Natural killer cell (primary cell): ENCODE results near the gene MT1B. TPM values are rescaled to one million over a fixed set of nuclear protein-coding genes. Genes with fewer than 3 reads are reported as not detected.
"Not testable (repeated sequence)": the region's sequence is repeated elsewhere in the genome, so short reads cannot be mapped to it uniquely, and the experiment has no call there.

Experiments
- ATAC-seq, 3 donors: fragments of 150-1000 bp in 2 of 3; fragments of 200-7000 bp in 1 of 3; cut with Tn5 transposase; 1 replicate in 1 of 3; 2 replicates in 2 of 3; pipeline ENCODE4 v1.10.0; 2021; ENCODE audit warnings: mild to moderate bottlenecking in 2 of 3, moderate library complexity in 2 of 3
- DNase-seq, 2 donors: peaks; one replicate each; pipeline versions ENCODE4 v3.0.0 to v3.0.0-alpha.2; 2013 to 2021; ENCODE audit warnings: mixed read lengths in 1 of 2
- H3K27ac ChIP-seq: one replicate; pipeline ENCODE4 v1.5.1; 2013; ENCODE audit warnings: mild to moderate bottlenecking, low read length
- H3K27me3 ChIP-seq: one replicate; pipeline ENCODE4 v1.6.1; 2013; ENCODE audit warnings: low read length; ENCODE audit not compliant: control insufficient read depth, insufficient read depth
- H3K36me3 ChIP-seq: one replicate; pipeline ENCODE4 v1.6.1; 2013; ENCODE audit warnings: low read length; ENCODE audit not compliant: control insufficient read depth, insufficient read depth
- H3K4me1 ChIP-seq: one replicate; pipeline ENCODE4 v1.6.1; 2013; ENCODE audit warnings: low read length; ENCODE audit not compliant: control insufficient read depth, insufficient read depth
- H3K4me3 ChIP-seq: one replicate; pipeline ENCODE4 v1.5.1; 2013; ENCODE audit warnings: low read length
- H3K9me3 ChIP-seq: one replicate; pipeline ENCODE4 v1.6.1; 2013; ENCODE audit warnings: low read length; ENCODE audit not compliant: control insufficient read depth, insufficient read depth
- H3K27ac Mint-ChIP-seq, 2 donors: one replicate each; pipeline ENCODE4 v1.8.0; 2022; ENCODE audit warnings: mild to moderate bottlenecking in 2 of 2, mixed read lengths in 2 of 2, moderate library complexity in 1 of 2
- H3K27me3 Mint-ChIP-seq, 2 donors: one replicate each; pipeline ENCODE4 v1.8.0; 2022; ENCODE audit warnings: low read depth in 2 of 2, mixed read lengths in 2 of 2
- H3K36me3 Mint-ChIP-seq: one replicate; pipeline ENCODE4 v1.8.0; 2022; ENCODE audit warnings: mixed read lengths
- H3K4me1 Mint-ChIP-seq, 2 donors: one replicate each; pipeline ENCODE4 v1.8.0; 2022; ENCODE audit warnings: mixed read lengths in 2 of 2
- H3K4me3 Mint-ChIP-seq: one replicate; pipeline ENCODE4 v1.8.0; 2022; ENCODE audit warnings: mild to moderate bottlenecking, moderate library complexity, mixed read lengths
- H3K9me3 Mint-ChIP-seq, 2 donors: one replicate each; pipeline ENCODE4 v1.8.0; 2022; ENCODE audit warnings: mixed read lengths in 2 of 2
- CTCF ChIP-seq: fragments of 200-600 bp; IDR thresholded peaks from one replicate; pipeline ENCODE4 v1.8.0; 2022; ENCODE audit warnings: antibody characterized with exemption
- WGBS: methylation state at CpG from one replicate; pipeline ENCODE4 v1.1.7; 2013; ENCODE audit warnings: missing lambda C conversion rate; ENCODE audit not compliant: insufficient coverage; 5-methylcytosine and 5-hydroxymethylcytosine counted together
- intact Hi-C: fragments of 100-400 bp; cut with micrococcal nuclease; formaldehyde crosslinking; loops from one replicate; pipeline ENCODE4 v1.14.2; 2022
- total RNA-seq, 4 donors: library from RNA; stranded (reverse); fragments of 120-200 nt in 1 of 4; gene quantifications; one replicate each; pipeline versions ENCODE4 v1.2.3 to v1.2.4, GENCODE V29; 2013 to 2022

Gene MT1B
- total RNA-seq, 3 donors from 2014 or later (not counting 1 experiment from before 2014, with no cell fraction given): not detected

DNA sequence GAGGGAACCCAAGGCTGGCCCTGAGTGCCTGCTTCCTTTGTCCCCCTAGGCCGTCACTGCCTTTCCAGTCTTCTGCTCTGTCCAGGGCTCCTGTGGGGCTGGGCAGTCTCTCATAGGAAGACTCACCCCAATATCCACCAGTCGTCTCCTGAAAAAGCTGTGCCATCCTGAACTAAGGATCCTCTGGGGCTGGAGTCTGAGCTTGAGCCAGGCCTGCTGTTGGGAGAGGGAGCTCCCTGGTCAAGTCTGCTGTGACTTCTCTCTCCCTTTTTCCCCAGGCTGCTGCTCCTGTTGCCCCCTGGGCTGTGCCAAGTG lies 18.9 kb downstream of the MT1B start:
- 57% methylated on average over 2 of the region's 2 CpGs for WGBS
- no peak overlapping the region for H3K27ac Mint-ChIP-seq
- Histone ChIP-seq H3K36me3 (no peaks in the 10 kb centered on the region), H3K4me1 (peaks cover 6% of the 10 kb centered on the region), H3K27me3 (peaks cover 30% of the 10 kb centered on the region), H3K4me3 (no peak overlapping the region), H3K9me3 (no peaks in the 10 kb centered on the region), H3K27ac (no peak overlapping the region)
- ATAC-seq (no peak), DNase-seq (no peak)
- H3K9me3 Mint-ChIP-seq: no peaks in the 10 kb centered on the region
- intact Hi-C loops: no loop called here
- H3K27me3 Mint-ChIP-seq: peaks cover 68 to 84% of the 10 kb centered on the region in 2 donors
- no peaks in the 10 kb centered on the region for H3K36me3 Mint-ChIP-seq
- TF ChIP-seq CTCF: no peak
- no peak overlapping the region for H3K4me3 Mint-ChIP-seq
- peaks cover 4 to 25% of the 10 kb centered on the region in 2 donors for H3K4me1 Mint-ChIP-seq

DNA sequence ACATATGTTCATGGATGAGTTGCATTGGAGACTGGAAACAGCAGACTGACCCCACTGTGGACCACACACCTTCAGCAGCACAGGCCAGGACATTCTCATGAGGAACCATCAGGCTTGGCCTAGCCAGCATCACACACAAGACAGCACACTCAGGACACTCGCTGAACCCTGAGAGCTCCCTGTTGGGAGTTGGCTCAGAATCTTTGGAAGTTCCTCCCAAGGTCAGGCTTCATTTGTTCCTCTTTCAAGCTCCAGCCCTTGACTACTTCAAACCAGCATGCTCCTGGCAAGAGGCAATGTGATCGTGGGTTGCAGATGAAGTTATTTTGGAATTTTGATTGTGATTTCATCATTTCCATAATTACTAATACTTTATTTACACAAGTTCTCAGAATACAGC lies 20.0 kb downstream of the MT1B start:
- H3K27ac Mint-ChIP-seq: not testable (repeated sequence)

GRCh38 chr16:56672171-56672570 lies 20.5 kb downstream of the MT1B start:
- H3K36me3 ChIP-seq, H3K27ac ChIP-seq, H3K36me3 Mint-ChIP-seq, H3K27ac Mint-ChIP-seq, ATAC-seq, H3K9me3 ChIP-seq, DNase-seq, H3K4me3 ChIP-seq, H3K4me3 Mint-ChIP-seq, H3K9me3 Mint-ChIP-seq, intact Hi-C loops: not testable (repeated sequence)
- Mint-ChIP-seq H3K4me1 (peaks cover 4 to 32% of the 10 kb centered on the region in 2 donors), H3K27me3 (peaks cover 67 to 75% of the 10 kb centered on the region in 2 donors)
- peaks cover 14% of the 10 kb centered on the region for H3K4me1 ChIP-seq
- WGBS: 90% methylated on average over 3 of the region's 3 CpGs
- peaks cover 28% of the 10 kb centered on the region for H3K27me3 ChIP-seq

More for the DNA sequence above, 20.0 kb downstream of the MT1B start:
- Mint-ChIP-seq H3K27me3 (peaks cover 67 to 75% of the 10 kb centered on the region in 2 donors), H3K4me1 (peaks cover 4 to 32% of the 10 kb centered on the region in 2 donors)
- WGBS: 92% methylated on average over 1 of the region's 2 CpGs
- H3K36me3 ChIP-seq, H3K9me3 Mint-ChIP-seq, intact Hi-C loops, H3K4me3 Mint-ChIP-seq, H3K4me3 ChIP-seq, H3K9me3 ChIP-seq, DNase-seq, H3K36me3 Mint-ChIP-seq, H3K27ac ChIP-seq, ATAC-seq: not testable (repeated sequence)
- peaks cover 14% of the 10 kb centered on the region for H3K4me1 ChIP-seq
- H3K27me3 ChIP-seq: peaks cover 31% of the 10 kb centered on the region

- ATAC-seq: no peak
- peaks cover 63 to 67% of the 10 kb centered on the region in 2 donors for H3K27me3 Mint-ChIP-seq
- no peaks in the 10 kb centered on the region for H3K36me3 ChIP-seq
- no peak overlapping the region for H3K4me3 Mint-ChIP-seq
- H3K9me3 ChIP-seq: no peaks in the 10 kb centered on the region
- H3K27ac Mint-ChIP-seq: no peak overlapping the region
- no peak for TF ChIP-seq CTCF
- no peak overlapping the region for H3K27ac ChIP-seq
- WGBS: 88% methylated on average over 11 of the region's 11 CpGs
- no peaks in the 10 kb centered on the region for H3K36me3 Mint-ChIP-seq
- H3K4me1 ChIP-seq: peaks cover 14% of the 10 kb centered on the region
- no peaks in the 10 kb centered on the region for H3K9me3 Mint-ChIP-seq
- H3K4me1 Mint-ChIP-seq: peaks cover 4 to 32% of the 10 kb centered on the region in 2 donors
- intact Hi-C loops: no loop called here
- DNase-seq: no peak
- peaks cover 24% of the 10 kb centered on the region for H3K27me3 ChIP-seq
- H3K4me3 ChIP-seq: no peak overlapping the region
Measured at GRCh38 chr16:56672761-56673536, 21.3 kb downstream of the MT1B start.
